ENCODE data around the gene PRKD1.

The PRKD1 gene

GRCh38 chr14:29838752-29839151 is 88.9 kb downstream of the PRKD1 start:
- DNase-seq (ENCODE audit: low read depth in 2 of 2): no peak

- DNase-seq (ENCODE audit: low read depth in 2 of 2): no peak
These were observed 91.3 kb downstream of the PRKD1 start for GRCh38 chr14:29836395-29836794.

- no peak for DNase-seq (ENCODE audit: low read depth in 2 of 2)
These were observed 95.6 kb downstream of the PRKD1 start for GRCh38 chr14:29832042-29832441.

GRCh38 chr14:29829851-29830250 is 97.8 kb downstream of the PRKD1 start:
- no peak for DNase-seq (ENCODE audit: low read depth in 2 of 2)

GRCh38 chr14:29823816-29824215 is 103.8 kb downstream of the PRKD1 start:
- DNase-seq (ENCODE audit: low read depth in 2 of 2): no peak

- DNase-seq (ENCODE audit: low read depth in 2 of 2): no peak
These were observed 105.3 kb downstream of the PRKD1 start for GRCh38 chr14:29822430-29822709.

GRCh38 chr14:29821661-29822429 is 105.8 kb downstream of the PRKD1 start:
- no peak for DNase-seq (ENCODE audit: low read depth in 2 of 2)

GRCh38 chr14:29821242-29821641 is 106.4 kb downstream of the PRKD1 start:
- DNase-seq (ENCODE audit: low read depth in 2 of 2): no peak

- no peak for DNase-seq (ENCODE audit: low read depth in 2 of 2)
These were observed 106.9 kb downstream of the PRKD1 start for GRCh38 chr14:29820785-29821184.

- no peak for DNase-seq (ENCODE audit: low read depth in 2 of 2)
These were observed 109.8 kb downstream of the PRKD1 start for GRCh38 chr14:29817767-29818405.

- DNase-seq (ENCODE audit: low read depth in 2 of 2): no peak
These were observed 112.5 kb downstream of the PRKD1 start for GRCh38 chr14:29815016-29815674.

- DNase-seq (ENCODE audit: low read depth in 2 of 2): no peak
These were observed 113.3 kb downstream of the PRKD1 start for GRCh38 chr14:29814156-29815015.

GRCh38 chr14:29810682-29811081 is 117.0 kb downstream of the PRKD1 start:
- no peak for DNase-seq (ENCODE audit: low read depth in 2 of 2)

- DNase-seq (ENCODE audit: low read depth in 2 of 2): no peak
These were observed 117.6 kb downstream of the PRKD1 start for GRCh38 chr14:29810064-29810463.

GRCh38 chr14:29806124-29806517 is 121.5 kb downstream of the PRKD1 start:
- no peak for DNase-seq (ENCODE audit: low read depth in 2 of 2)

GRCh38 chr14:29805415-29806123 is 122.1 kb downstream of the PRKD1 start:
- no peak for DNase-seq (ENCODE audit: low read depth in 2 of 2)

GRCh38 chr14:29804481-29805266 is 123.0 kb downstream of the PRKD1 start:
- no peak for DNase-seq (ENCODE audit: low read depth in 2 of 2)

GRCh38 chr14:29803045-29803444 is 124.6 kb downstream of the PRKD1 start:
- DNase-seq (ENCODE audit: low read depth in 2 of 2): no peak

GRCh38 chr14:29802211-29802610 is 125.4 kb downstream of the PRKD1 start:
- DNase-seq (ENCODE audit: low read depth in 2 of 2): no peak

- DNase-seq (ENCODE audit: low read depth in 2 of 2): no peak
These were observed 126.7 kb downstream of the PRKD1 start for GRCh38 chr14:29800961-29801360.

Data from activated CD4-positive, alpha-beta T cell treated with anti-CD3 and anti-CD28 coated beads for 24 hours (primary cell).